Transverse colon (tissue), 4 donors: ENCODE data around the gene CASP2. TPM values are rescaled to one million over a fixed set of nuclear protein-coding genes. Genes with fewer than 3 reads are reported as not detected.

Experiments
- DNase-seq: peaks from one replicate; pipeline ENCODE4 v3.0.0-alpha.2; 2019
- H3K27ac ChIP-seq, 4 donors: fragments of 200-600 bp; sonication (generic); 2 replicates each; pipeline ENCODE4 v1.5.1; 2016 to 2018; ENCODE audit warnings: inconsistent platforms in 4 of 4
- H3K27me3 ChIP-seq: fragments of 200-600 bp; sonication (generic); 2 replicates; pipeline ENCODE4 v1.5.1; 2017; ENCODE audit warnings: inconsistent platforms
- H3K36me3 ChIP-seq, 4 donors: fragments of 200-600 bp; sonication (generic); 2 replicates each; pipeline ENCODE4 v1.5.1; 2017 to 2019; ENCODE audit warnings: inconsistent platforms in 4 of 4
- H3K4me1 ChIP-seq, 4 donors: fragments of 200-600 bp; sonication (generic); 2 replicates each; pipeline ENCODE4 v1.5.1; 2017 to 2020; ENCODE audit warnings: inconsistent platforms in 4 of 4
- H3K4me3 ChIP-seq, 4 donors: fragments of 200-600 bp; sonication (generic); 1 replicate in 1 of 4; 2 replicates in 3 of 4; pipeline versions ENCODE4 v1.5.1 to v1.6.1; 2017 to 2019; ENCODE audit warnings: inconsistent platforms in 4 of 4
- H3K9me3 ChIP-seq, 2 donors: fragments of 200-600 bp; sonication (generic); 2 replicates each; pipeline ENCODE4 v1.5.1; 2017 to 2019; ENCODE audit warnings: inconsistent platforms in 2 of 2
- EP300 ChIP-seq: sonication (generic); formaldehyde crosslinking; IDR thresholded peaks from one replicate; pipeline ENCODE4 v1.6.1; 2017; ENCODE audit warnings: antibody characterized with exemption, low read depth
- POLR2A ChIP-seq: fragments of 450-650 bp; IDR thresholded peaks from one replicate; pipeline ENCODE4 v1.6.1; 2016; ENCODE audit warnings: antibody characterized with exemption, mild to moderate bottlenecking, moderate library complexity
- POLR2AphosphoS5 ChIP-seq, 3 donors: sonication (generic); formaldehyde crosslinking; IDR thresholded peaks; one replicate each; pipeline ENCODE4 v1.6.1; 2016; ENCODE audit warnings: antibody characterized with exemption in 3 of 3
- WGBS, 2 donors: methylation state at CpG; one replicate each; pipeline ENCODE4 v1.1.5; 2018; ENCODE audit warnings: low coverage in 1 of 2; 5-methylcytosine and 5-hydroxymethylcytosine counted together
- in situ Hi-C, 4 donors: fragments of 200-750 bp; cut with MboI; loops; one replicate each; pipeline versions ENCODE4 v1.15.0 to v1.15.1; 2017; ENCODE audit warnings: low sequenced_read_pairs in 3 of 4, low pct_ligation_motif_present in 1 of 4, low pct_unique_long_range_greater_than_20kb in 1 of 4
- intact Hi-C: fragments of 100-400 bp; cut with DNase I; formaldehyde crosslinking; loops from one replicate; pipeline ENCODE4 v1.15.1; 2023; ENCODE audit warnings: low total_unique reads
- total RNA-seq, 4 donors: library from RNA; depleted of rRNA; stranded (reverse); fragments of >200 nt; gene quantifications; one replicate each; pipeline ENCODE4 v1.1.0, GENCODE V29; 2016
- TF ChIP-seq, protein P1 (sequence below), 5 experiments: fragments of 200-600 bp in 3 of 5; fragments of 450-650 bp in 2 of 5; sonication (generic) in 3 of 5; IDR thresholded peaks; 1 replicate in 2 of 5; 2 replicates in 3 of 5; pipeline ENCODE4 v1.5.1; 2016 to 2017; ENCODE audit warnings: antibody characterized with exemption in 5 of 5, inconsistent platforms in 3 of 5, mild to moderate bottlenecking in 2 of 5, moderate library complexity in 1 of 5

CASP2 gene
- total RNA-seq, 4 donors from 2014 or later: 13.5 to 38.9 (median 17.6) TPM

DNA sequence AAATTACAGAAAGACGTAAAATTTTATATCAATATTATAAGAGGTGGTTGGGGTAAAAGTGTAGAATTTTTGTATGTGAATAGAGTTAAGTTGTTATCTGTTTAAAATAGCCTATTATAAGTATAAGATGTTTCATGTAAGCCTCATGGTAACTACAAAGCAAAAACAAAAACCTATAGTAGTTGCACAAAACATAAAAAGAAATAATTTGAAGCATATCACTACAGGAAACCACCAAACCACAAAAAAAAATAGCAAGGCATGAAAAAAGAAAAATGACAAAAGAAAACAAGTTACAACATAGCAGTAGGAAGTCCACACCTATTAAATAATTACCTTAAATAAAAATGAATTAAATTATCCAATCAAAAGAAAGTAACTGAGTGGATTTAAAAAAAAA is 37.3 kb upstream of the CASP2 start:
- Histone ChIP-seq H3K9me3 (no peaks in the 10 kb centered on the region), H3K4me1 (peaks cover 0 to 17% (median 9%) of the 10 kb centered on the region in 4 donors), H3K27me3 (no peaks in the 10 kb centered on the region), H3K4me3 (no peak overlapping the region), H3K36me3 (no peaks in the 10 kb centered on the region), H3K27ac (no peak overlapping the region)
- WGBS, 2 donors: 80 to 82% methylated on average over 1 of the region's 1 CpG
- DNase-seq: no peak
- intact Hi-C loops: no loop called here
- in situ Hi-C loops: no loop called here
- TF ChIP-seq POLR2AphosphoS5 (IDR thresholded peaks at IDR 0.05) (no peak), POLR2A (no peak), EP300 (no peak)
- TF ChIP-seq, protein P1, sequence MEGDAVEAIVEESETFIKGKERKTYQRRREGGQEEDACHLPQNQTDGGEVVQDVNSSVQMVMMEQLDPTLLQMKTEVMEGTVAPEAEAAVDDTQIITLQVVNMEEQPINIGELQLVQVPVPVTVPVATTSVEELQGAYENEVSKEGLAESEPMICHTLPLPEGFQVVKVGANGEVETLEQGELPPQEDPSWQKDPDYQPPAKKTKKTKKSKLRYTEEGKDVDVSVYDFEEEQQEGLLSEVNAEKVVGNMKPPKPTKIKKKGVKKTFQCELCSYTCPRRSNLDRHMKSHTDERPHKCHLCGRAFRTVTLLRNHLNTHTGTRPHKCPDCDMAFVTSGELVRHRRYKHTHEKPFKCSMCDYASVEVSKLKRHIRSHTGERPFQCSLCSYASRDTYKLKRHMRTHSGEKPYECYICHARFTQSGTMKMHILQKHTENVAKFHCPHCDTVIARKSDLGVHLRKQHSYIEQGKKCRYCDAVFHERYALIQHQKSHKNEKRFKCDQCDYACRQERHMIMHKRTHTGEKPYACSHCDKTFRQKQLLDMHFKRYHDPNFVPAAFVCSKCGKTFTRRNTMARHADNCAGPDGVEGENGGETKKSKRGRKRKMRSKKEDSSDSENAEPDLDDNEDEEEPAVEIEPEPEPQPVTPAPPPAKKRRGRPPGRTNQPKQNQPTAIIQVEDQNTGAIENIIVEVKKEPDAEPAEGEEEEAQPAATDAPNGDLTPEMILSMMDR (IDR thresholded peaks at IDR 0.05): no peak

DNA sequence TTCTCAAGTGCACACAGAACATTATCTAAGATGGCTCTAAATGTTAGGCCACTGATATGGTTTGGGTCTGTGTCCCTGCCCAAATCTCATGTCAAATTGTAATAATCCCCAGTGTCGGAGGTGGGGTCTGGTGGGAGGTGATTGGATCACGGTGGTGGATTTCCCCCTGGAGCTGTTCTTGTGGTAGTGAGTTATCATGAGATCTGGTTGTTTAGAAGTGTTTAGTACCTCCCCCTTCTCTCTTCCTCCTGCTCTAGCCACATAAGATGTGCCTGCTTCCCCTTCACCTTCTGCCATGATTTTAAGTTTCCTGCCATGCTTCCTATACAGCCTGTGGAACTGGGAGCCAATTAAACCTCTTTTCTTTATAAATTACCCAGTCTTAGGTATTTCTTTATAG is 36.1 kb upstream of the CASP2 start:
- in situ Hi-C loops: no loop called here

DNA sequence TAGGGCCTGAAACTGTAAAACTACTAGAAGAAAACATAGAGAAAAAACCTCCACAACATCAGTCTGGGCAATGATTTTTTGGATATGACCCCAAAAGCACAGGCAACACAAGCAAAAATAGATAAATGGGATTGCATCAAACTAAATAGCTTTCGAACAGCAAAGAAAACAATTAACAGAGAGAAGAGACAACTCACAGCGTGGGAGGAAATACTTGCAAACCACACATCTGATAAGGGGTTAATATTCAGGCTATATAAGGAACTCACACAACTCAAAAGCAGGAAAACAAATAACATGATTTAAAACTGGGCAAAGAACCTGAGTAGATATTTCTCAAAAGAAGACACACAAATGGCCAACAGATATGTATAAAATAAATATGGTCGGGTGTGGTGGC is 32.6 kb upstream of the CASP2 start:
- no peak for DNase-seq
- Histone ChIP-seq H3K27ac (no peak overlapping the region), H3K27me3 (no peaks in the 10 kb centered on the region), H3K4me1 (peaks cover 0 to 22% (median 5%) of the 10 kb centered on the region in 4 donors), H3K36me3 (no peaks in the 10 kb centered on the region), H3K4me3 (no peak overlapping the region), H3K9me3 (no peaks in the 10 kb centered on the region)
- WGBS, 2 donors: 71 to 74% methylated on average over 3 of the region's 3 CpGs
- intact Hi-C loops (no loop called here), in situ Hi-C loops (no loop called here)
- TF ChIP-seq POLR2AphosphoS5 (IDR thresholded peaks at IDR 0.05): no peak
- TF ChIP-seq POLR2A: no peak
- TF ChIP-seq EP300: no peak
- TF ChIP-seq, protein P1 (IDR thresholded peaks at IDR 0.05): no peak

More for the DNA sequence above, 36.1 kb upstream of the CASP2 start:
- Histone ChIP-seq H3K27ac (no peak overlapping the region), H3K4me1 (peaks cover 0 to 17% (median 9%) of the 10 kb centered on the region in 4 donors), H3K36me3 (no peaks in the 10 kb centered on the region), H3K9me3 (no peaks in the 10 kb centered on the region), H3K4me3 (no peak overlapping the region), H3K27me3 (no peaks in the 10 kb centered on the region)
- TF ChIP-seq, protein P1 (IDR thresholded peaks at IDR 0.05): no peak
- TF ChIP-seq POLR2AphosphoS5 (IDR thresholded peaks at IDR 0.05) (no peak), EP300 (no peak), POLR2A (no peak)
- intact Hi-C loops: no loop called here
- no peak for DNase-seq
- 82% methylated on average over 2 of the region's 2 CpGs; no CpG with 5 or more reads in 1 of the 2 donors for WGBS, 2 donors

DNA sequence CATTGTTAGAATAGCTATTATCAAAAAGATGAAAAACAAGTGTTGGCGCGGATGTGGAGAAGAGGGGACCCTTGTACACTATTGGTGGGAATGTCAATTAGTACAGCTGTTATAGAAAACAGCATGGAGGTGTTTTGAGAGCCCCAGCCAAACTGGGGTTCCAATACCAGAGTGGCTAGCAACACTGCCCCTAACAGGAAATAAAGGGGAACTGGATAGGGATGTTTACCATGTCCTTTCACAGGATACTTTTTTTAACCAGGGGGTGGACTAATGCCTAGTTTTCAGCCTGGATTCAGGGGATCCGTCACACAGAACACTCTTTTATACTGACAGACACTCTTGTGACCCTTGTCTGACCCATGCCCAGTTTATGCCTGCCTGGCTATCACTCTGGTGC is 31.8 kb upstream of the CASP2 start:
- Histone ChIP-seq H3K4me1 (peaks cover 0 to 22% (median 5%) of the 10 kb centered on the region in 4 donors), H3K27me3 (no peaks in the 10 kb centered on the region), H3K4me3 (no peak overlapping the region), H3K27ac (no peak overlapping the region), H3K36me3 (no peaks in the 10 kb centered on the region), H3K9me3 (no peaks in the 10 kb centered on the region)
- intact Hi-C loops (no loop called here), in situ Hi-C loops (no loop called here)
- TF ChIP-seq POLR2AphosphoS5 (IDR thresholded peaks at IDR 0.05): no peak
- TF ChIP-seq, protein P1 (IDR thresholded peaks at IDR 0.05): no peak
- no peak for TF ChIP-seq EP300
- no peak for TF ChIP-seq POLR2A
- no peak for DNase-seq
- 86 to 96% methylated on average over 2 to 3 of the region's 3 CpGs for WGBS, 2 donors
